ENCODE measurements around the gene NAALADL2. TPM values are rescaled to one million over a fixed set of nuclear protein-coding genes. Genes with fewer than 3 reads are reported as not detected.

Gene NAALADL2
- total and polyA plus RNA-seq, 2 of the 4 experiments (the other 2 are of a cell fraction) = 3.8 to 19.2 TPM

- dilution Hi-C loops (cut with HindIII; ENCODE audit: low sequenced_read_pairs, unreplicated experiment) = no loop called here
- Histone ChIP-seq H2BK120ac (ENCODE audit: low read depth, low read length) (0 out of 2 replicates have a peak overlapping the region, but pooled peaks have one; percentile 10), H3K4me3 (ENCODE audit: insufficient read depth, low read depth, low read length) (no peak overlapping the region), H3K4me2 (ENCODE audit: low read depth, low read length) (no peak overlapping the region), H3K23ac (ENCODE audit: low read depth, low read length) (no peak overlapping the region), H3K9ac (ENCODE audit: low read depth, low read length) (no peak overlapping the region), H2AK5ac (ENCODE audit: low read depth, low read length) (no peak overlapping the region), H2BK20ac (ENCODE audit: low read depth, low read length) (no peak overlapping the region), H3K27me3 (ENCODE audit: control insufficient read depth, insufficient read depth, low read length) (no peaks in the 10 kb centered on the region), H3K9me3 (ENCODE audit: control insufficient read depth, insufficient read depth, low read length) (no peaks in the 10 kb centered on the region), H4K20me1 (ENCODE audit: insufficient read depth, low read length) (no peaks in the 10 kb centered on the region), H3K18ac (ENCODE audit: low read depth, low read length) (peak overlapping the region; percentile 71; the same call in 1 of the 2 replicates), H4K5ac (ENCODE audit: low read depth, low read length) (peak overlapping the region; percentile 96), H3K4me1 (ENCODE audit: control insufficient read depth, insufficient read depth, low read length) (0 out of 2 replicates have a peak, but pooled peaks cover 1% of the 10 kb centered on the region), H4K91ac (ENCODE audit: insufficient read depth, low read depth, low read length) (no peak overlapping the region), H3K36me3 (ENCODE audit: control insufficient read depth, insufficient read depth, low read length) (no peaks in the 10 kb centered on the region), H2AK9ac (replicated peaks; ENCODE audit: low read depth, low read length, poor library complexity) (no peak overlapping the region), H2BK15ac (ENCODE audit: low read depth, low read length) (no peak overlapping the region), H3K27ac (ENCODE audit: insufficient read depth, low read length) (peak overlapping the region; percentile 80; the same call in 1 of the 2 replicates), H2AFZ (replicated peaks; ENCODE audit: low read length, poor library complexity) (peak overlapping the region; percentile 35), H2BK5ac (ENCODE audit: low read depth, low read length, poor library complexity, severe bottlenecking) (peak overlapping the region; percentile 29), H4K8ac (ENCODE audit: low read depth in 2 of 2, low read length in 2 of 2) (peak overlapping the region in 1 of 2 experiments; percentile 11; a peak in 1 of 4 replicates), H3K56ac (ENCODE audit: extremely low read depth, insufficient read depth, low read length) (no peak overlapping the region), H3K9me1 (ENCODE audit: insufficient read depth, low read length) (no peaks in the 10 kb centered on the region), H3K14ac (replicated peaks; ENCODE audit: low read depth, low read length) (no peak overlapping the region; the same call in 1 of the 2 replicates), H3K79me1 (ENCODE audit: low read depth in 1 of 2, low read length in 2 of 2) (no peaks in the 10 kb centered on the region), H3K4ac (ENCODE audit: low read depth, low read length) (no peak overlapping the region; the same call in 1 of the 2 replicates)
- intact Hi-C loops (cut with micrococcal nuclease) = no loop called here
- TF ChIP-seq RCOR1 (IDR thresholded peaks at IDR 0.05; ENCODE audit: insufficient replicate concordance, low read length) (no peak), MXI1 (IDR thresholded peaks at IDR 0.05; ENCODE audit: borderline replicate concordance, low read depth, low read length) (no peak), RFX5 (IDR thresholded peaks at IDR 0.05; ENCODE audit: low read depth, low read length) (no peak), USF2 (IDR thresholded peaks at IDR 0.05; ENCODE audit: low read depth, low read length) (no peak), BHLHE40 (IDR thresholded peaks at IDR 0.05; ENCODE audit: low read depth, low read length) (no peak), CEBPB (IDR thresholded peaks at IDR 0.05; ENCODE audit: low read depth, low read length) (no peak)
- TF ChIP-seq, protein P1, sequence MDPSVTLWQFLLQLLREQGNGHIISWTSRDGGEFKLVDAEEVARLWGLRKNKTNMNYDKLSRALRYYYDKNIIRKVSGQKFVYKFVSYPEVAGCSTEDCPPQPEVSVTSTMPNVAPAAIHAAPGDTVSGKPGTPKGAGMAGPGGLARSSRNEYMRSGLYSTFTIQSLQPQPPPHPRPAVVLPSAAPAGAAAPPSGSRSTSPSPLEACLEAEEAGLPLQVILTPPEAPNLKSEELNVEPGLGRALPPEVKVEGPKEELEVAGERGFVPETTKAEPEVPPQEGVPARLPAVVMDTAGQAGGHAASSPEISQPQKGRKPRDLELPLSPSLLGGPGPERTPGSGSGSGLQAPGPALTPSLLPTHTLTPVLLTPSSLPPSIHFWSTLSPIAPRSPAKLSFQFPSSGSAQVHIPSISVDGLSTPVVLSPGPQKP (IDR thresholded peaks at IDR 0.05; ENCODE audit: borderline replicate concordance, low read depth, low read length) = no peak
- ChIA-PET CTCF (interaction anchor here (0.6 kb wide), 1 partner anchor 126 kb away, joined by 3 read pairs; no protein-coding TSS in a partner anchor), POLR2A (ENCODE audit: unreplicated experiment) (no interaction called here)
- DNase-seq = peak; percentile 23
- in situ Hi-C loops (cut with MboI; ENCODE audit: low sequenced_read_pairs) = no loop called here
- no CpG with 5 or more reads among the region's 6 CpGs for WGBS, 2 experiments (ENCODE audit: extremely low coverage in 2 of 2, insufficient read length in 1 of 2)
- BruUV-seq (replicated peaks) = no TSS peak
- ATAC-seq (ENCODE audit: low read depth) = peak; percentile 49; the same call in 1 of the 2 replicates
Observed at GRCh38 chr3:175447521-175447920, 588.4 kb downstream of the NAALADL2 start.

Measured in IMR-90 (cell line).